Panc1 (cell line): ENCODE data around the gene PHPT1. TPM values are rescaled to one million over a fixed set of nuclear protein-coding genes. Genes with fewer than 3 reads are reported as not detected.

ENCODE experiments used
- ATAC-seq: fragments of 200-7000 bp; cut with Tn5 transposase; 2 replicates; pipeline ENCODE4 v1.9.1; 2020; ENCODE audit warnings: mild to moderate bottlenecking, moderate library complexity
- BruUV-seq: library from RNA; stranded (reverse); fragments of 400-500 nt; replicated peaks from 2 replicates; lab custom pipeline; 2021; lab: Mats Ljungman, UMichigan
- CTCF ChIA-PET: fragments of 300-600 bp; sonication (Branson Sonifier 250); formaldehyde crosslinking; loops from one replicate; lab custom pipeline; 2022; ENCODE audit warnings: antibody characterized with exemption; lab: Charles Lee
- POLR2A ChIA-PET: fragments of 300-600 bp; sonication (Branson Sonifier 250); formaldehyde crosslinking; loops from one replicate; lab custom pipeline; 2022; ENCODE audit warnings: antibody characterized with exemption; lab: Charles Lee
- DNase-seq: peaks from one replicate; pipeline ENCODE4 v3.0.0-alpha.2; 2010; ENCODE audit warnings: low read depth, low spot score
- H3K27ac ChIP-seq: 2 replicates; pipeline ENCODE4 v1.5.1; 2011; ENCODE audit warnings: mild to moderate bottlenecking, low read length, inconsistent platforms
- H3K27me3 ChIP-seq: fragments of 200-500 bp; sonication (Bioruptor generic); 2 replicates; pipeline ENCODE4 v1.6.0; 2014; ENCODE audit warnings: low read length, inconsistent platforms; ENCODE audit not compliant: control insufficient read depth, insufficient read depth
- H3K36me3 ChIP-seq: fragments of 200-500 bp; sonication (Bioruptor generic); 2 replicates; pipeline ENCODE4 v1.5.1; 2014; ENCODE audit warnings: inconsistent platforms, mild to moderate bottlenecking, low read length, moderate library complexity; ENCODE audit not compliant: control insufficient read depth, insufficient read depth
- H3K4me1 ChIP-seq: 2 replicates; pipeline ENCODE4 v1.5.1; 2011; ENCODE audit warnings: inconsistent platforms, mild to moderate bottlenecking, low read length, moderate library complexity; ENCODE audit not compliant: control insufficient read depth, insufficient read depth
- H3K4me3 ChIP-seq, 2 experiments: 2 replicates each; pipeline ENCODE4 v1.5.1; 2011 to 2012; ENCODE audit warnings: low read depth in 2 of 2, low read length in 2 of 2, mild to moderate bottlenecking in 2 of 2, inconsistent platforms in 1 of 2, moderate library complexity in 1 of 2
- H3K9me3 ChIP-seq: fragments of 200-500 bp; sonication (Bioruptor generic); 2 replicates; pipeline ENCODE4 v1.5.1; 2014; ENCODE audit warnings: low read depth, mild to moderate bottlenecking, inconsistent platforms, low read length, moderate library complexity; ENCODE audit not compliant: control insufficient read depth, insufficient read depth
- POLR2AphosphoS5 ChIP-seq: IDR thresholded peaks from 2 replicates; pipeline ENCODE4 v1.6.1; 2012; ENCODE audit warnings: mild to moderate bottlenecking, low read depth, low read length, moderate library complexity
- SIN3A ChIP-seq: IDR thresholded peaks from 2 replicates; pipeline ENCODE4 v1.6.1; 2012; ENCODE audit warnings: low read depth, mild to moderate bottlenecking, low read length, moderate library complexity, borderline replicate concordance; ENCODE audit not compliant: insufficient read depth
- TCF7L2 ChIP-seq: IDR thresholded peaks from 2 replicates; pipeline ENCODE4 v1.6.1; 2011; ENCODE audit warnings: mild to moderate bottlenecking, low read depth, low read length, inconsistent platforms
- in situ Hi-C: cut with HindIII; loops from 2 replicates; pipeline ENCODE4 v1.10.0; 2016; ENCODE audit warnings: low sequenced_read_pairs, low pct_unique_long_range_greater_than_20kb
- intact Hi-C: fragments of 100-400 bp; cut with micrococcal nuclease; formaldehyde crosslinking; loops from one replicate; pipeline ENCODE4 v1.10.0; 2022; ENCODE audit not compliant: unreplicated experiment
- total RNA-seq: library from RNA; stranded (reverse); gene quantifications from one replicate; pipeline ENCODE4 v1.2.1, GENCODE V29; 2021; ENCODE audit not compliant: unreplicated experiment
- TF ChIP-seq, protein P1 (sequence below): fragments of 450-650 bp; IDR thresholded peaks from 2 replicates; pipeline ENCODE4 v1.5.1; 2017; ENCODE audit warnings: mild to moderate bottlenecking
- TF ChIP-seq, protein P2 (sequence below), 2 experiments: IDR thresholded peaks; 2 replicates each; pipeline ENCODE4 v1.6.1; 2011 to 2012; ENCODE audit warnings: low read depth in 2 of 2, control low read depth in 1 of 2, low read length in 1 of 2, mild to moderate bottlenecking in 1 of 2, moderate library complexity in 1 of 2; ENCODE audit not compliant: insufficient read depth in 1 of 2

PHPT1 gene
- total RNA-seq, 1 experiment from 2014 or later = 204 TPM

DNA sequence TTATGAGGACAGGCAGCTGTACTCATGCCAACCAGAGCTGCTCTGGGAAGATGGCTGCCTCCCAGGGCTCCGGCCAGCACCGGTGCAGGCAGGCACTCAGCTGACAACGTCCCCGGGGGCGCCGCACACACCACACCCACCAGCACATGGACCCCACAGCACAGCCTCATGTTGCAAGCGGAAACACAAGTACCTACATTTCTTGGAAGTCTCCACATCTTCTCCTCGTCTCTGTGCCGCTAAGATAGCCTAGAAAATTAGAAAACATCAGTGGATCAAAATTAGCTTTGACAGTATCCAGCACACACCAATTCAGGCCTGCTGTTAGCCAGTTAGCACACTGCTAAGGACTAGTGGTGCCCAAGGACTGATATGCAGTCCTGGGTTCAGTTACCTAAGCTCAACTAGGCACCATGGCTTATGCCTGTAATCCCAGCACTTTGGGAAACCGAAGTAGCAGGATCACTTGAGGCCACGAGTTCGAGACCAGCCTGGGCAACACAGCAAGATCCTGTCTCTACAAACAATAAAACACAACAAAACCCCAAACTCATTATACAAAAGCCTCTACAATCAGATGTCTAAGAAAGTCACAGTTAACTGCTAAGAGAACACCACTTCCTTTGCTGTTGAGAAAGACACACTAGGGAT, 14.5 kb downstream of the PHPT1 start:
- Histone ChIP-seq H3K36me3 (no peaks in the 10 kb centered on the region; the same call in 1 of the 2 replicates), H3K27me3 (no peaks in the 10 kb centered on the region), H3K9me3 (no peaks in the 10 kb centered on the region), H3K27ac (no peak overlapping the region), H3K4me1 (peaks cover 19% of the 10 kb centered on the region), H3K4me3 (no peak overlapping the region)
- TF ChIP-seq, protein P1, sequence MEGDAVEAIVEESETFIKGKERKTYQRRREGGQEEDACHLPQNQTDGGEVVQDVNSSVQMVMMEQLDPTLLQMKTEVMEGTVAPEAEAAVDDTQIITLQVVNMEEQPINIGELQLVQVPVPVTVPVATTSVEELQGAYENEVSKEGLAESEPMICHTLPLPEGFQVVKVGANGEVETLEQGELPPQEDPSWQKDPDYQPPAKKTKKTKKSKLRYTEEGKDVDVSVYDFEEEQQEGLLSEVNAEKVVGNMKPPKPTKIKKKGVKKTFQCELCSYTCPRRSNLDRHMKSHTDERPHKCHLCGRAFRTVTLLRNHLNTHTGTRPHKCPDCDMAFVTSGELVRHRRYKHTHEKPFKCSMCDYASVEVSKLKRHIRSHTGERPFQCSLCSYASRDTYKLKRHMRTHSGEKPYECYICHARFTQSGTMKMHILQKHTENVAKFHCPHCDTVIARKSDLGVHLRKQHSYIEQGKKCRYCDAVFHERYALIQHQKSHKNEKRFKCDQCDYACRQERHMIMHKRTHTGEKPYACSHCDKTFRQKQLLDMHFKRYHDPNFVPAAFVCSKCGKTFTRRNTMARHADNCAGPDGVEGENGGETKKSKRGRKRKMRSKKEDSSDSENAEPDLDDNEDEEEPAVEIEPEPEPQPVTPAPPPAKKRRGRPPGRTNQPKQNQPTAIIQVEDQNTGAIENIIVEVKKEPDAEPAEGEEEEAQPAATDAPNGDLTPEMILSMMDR = no peak
- TF ChIP-seq, protein P2, sequence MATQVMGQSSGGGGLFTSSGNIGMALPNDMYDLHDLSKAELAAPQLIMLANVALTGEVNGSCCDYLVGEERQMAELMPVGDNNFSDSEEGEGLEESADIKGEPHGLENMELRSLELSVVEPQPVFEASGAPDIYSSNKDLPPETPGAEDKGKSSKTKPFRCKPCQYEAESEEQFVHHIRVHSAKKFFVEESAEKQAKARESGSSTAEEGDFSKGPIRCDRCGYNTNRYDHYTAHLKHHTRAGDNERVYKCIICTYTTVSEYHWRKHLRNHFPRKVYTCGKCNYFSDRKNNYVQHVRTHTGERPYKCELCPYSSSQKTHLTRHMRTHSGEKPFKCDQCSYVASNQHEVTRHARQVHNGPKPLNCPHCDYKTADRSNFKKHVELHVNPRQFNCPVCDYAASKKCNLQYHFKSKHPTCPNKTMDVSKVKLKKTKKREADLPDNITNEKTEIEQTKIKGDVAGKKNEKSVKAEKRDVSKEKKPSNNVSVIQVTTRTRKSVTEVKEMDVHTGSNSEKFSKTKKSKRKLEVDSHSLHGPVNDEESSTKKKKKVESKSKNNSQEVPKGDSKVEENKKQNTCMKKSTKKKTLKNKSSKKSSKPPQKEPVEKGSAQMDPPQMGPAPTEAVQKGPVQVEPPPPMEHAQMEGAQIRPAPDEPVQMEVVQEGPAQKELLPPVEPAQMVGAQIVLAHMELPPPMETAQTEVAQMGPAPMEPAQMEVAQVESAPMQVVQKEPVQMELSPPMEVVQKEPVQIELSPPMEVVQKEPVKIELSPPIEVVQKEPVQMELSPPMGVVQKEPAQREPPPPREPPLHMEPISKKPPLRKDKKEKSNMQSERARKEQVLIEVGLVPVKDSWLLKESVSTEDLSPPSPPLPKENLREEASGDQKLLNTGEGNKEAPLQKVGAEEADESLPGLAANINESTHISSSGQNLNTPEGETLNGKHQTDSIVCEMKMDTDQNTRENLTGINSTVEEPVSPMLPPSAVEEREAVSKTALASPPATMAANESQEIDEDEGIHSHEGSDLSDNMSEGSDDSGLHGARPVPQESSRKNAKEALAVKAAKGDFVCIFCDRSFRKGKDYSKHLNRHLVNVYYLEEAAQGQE (IDR thresholded peaks at IDR 0.05; ENCODE audit: insufficient read depth in 1 of 2, low read depth in 2 of 2, low read length in 1 of 2) = no peak
- TF ChIP-seq TCF7L2 = no peak
- TF ChIP-seq POLR2AphosphoS5 = no peak
- no peak for TF ChIP-seq SIN3A
- ATAC-seq (no peak), DNase-seq (no peak)
- BruUV-seq = no TSS peak
- intact Hi-C loops = no loop called here
- in situ Hi-C loops = no loop called here
- POLR2A ChIA-PET = no interaction called here
- CTCF ChIA-PET = no interaction called here

DNA sequence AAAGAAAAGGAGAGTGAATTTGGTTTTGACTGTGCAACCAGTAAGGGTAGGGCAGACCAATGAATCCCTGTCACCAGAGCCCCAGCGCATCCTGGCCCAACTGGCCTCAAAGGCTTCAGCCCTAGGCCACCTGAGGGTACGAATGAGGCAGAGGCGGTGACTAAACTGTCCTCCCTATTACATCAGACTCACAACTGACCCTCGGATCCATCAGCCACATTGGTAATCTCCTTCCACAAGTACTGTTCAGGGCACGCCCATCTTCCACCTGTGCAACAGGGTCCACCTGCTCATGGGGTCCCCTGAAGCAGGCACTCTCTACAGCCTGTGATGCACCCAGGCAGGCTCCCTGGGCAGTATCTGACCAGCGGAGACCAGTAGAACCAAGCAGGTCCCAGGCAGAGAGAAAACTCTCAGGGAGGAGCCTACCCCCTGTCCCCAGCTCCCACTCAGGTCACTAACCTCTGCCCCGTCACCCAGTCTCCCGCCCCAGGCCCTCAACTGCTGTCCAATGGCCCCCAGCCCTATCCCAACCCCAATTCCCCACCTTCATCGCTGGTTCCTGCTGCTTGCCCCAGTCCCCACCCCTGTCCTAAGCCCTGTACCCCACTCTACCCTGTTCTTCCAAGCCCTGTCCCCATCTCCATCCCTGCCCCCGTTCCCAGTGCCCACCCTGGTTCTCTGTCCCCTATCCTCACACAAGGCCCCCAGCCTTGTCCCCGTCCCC, 16.0 kb downstream of the PHPT1 start:
- H3K9me3 ChIP-seq = no peaks in the 10 kb centered on the region
- peak overlapping the region; percentile 66 for H3K27ac ChIP-seq
- intact Hi-C loops = no loop called here
- in situ Hi-C loops = no loop called here
- H3K4me3 ChIP-seq = peak overlapping the region; percentile 60 to 62
- TF ChIP-seq, protein P1 = no peak
- TF ChIP-seq SIN3A (no peak), TCF7L2 (no peak), POLR2AphosphoS5 (no peak)
- TF ChIP-seq, protein P2 (IDR thresholded peaks at IDR 0.05; ENCODE audit: insufficient read depth in 1 of 2, low read depth in 2 of 2, low read length in 1 of 2) = no peak
- BruUV-seq = TSS peak; percentile 58
- ATAC-seq = no peak
- H3K4me1 ChIP-seq = peaks cover 7% of the 10 kb centered on the region; the same call in 1 of the 2 replicates
- H3K36me3 ChIP-seq = no peaks in the 10 kb centered on the region; the same call in 1 of the 2 replicates
- H3K27me3 ChIP-seq = no peaks in the 10 kb centered on the region
- ChIA-PET POLR2A (no interaction called here), CTCF (no interaction called here)
- DNase-seq = no peak
